NCI-H82 treated with DMSO at 0.1 percent for 48 hours (cell line): ENCODE measurements around the gene OTX2.
A peak's percentile ranks its signal among the peaks of the same experiment; 100 is the strongest.

Experiments used
- DNase-seq: peaks from one replicate; lab custom pipeline; 2025; ENCODE audit not compliant: unreplicated experiment; lab: John Stamatoyannopoulos, UW

Gene OTX2

GRCh38 chr14:56812364-56813141, 2.3 kb upstream of the OTX2 start:
- DNase-seq, result peak; percentile 99

- peak; percentile 99 for DNase-seq
These were observed 1.5 kb upstream of the OTX2 start for GRCh38 chr14:56811593-56812363.

- DNase-seq, result peak; percentile 97
These were observed 735 bp upstream of the OTX2 start for GRCh38 chr14:56810836-56811592.

GRCh38 chr14:56809270-56810146, 771 bp downstream of the OTX2 start:
- DNase-seq, result no peak

- peak; percentile 93 for DNase-seq
These were observed 1.7 kb downstream of the OTX2 start for GRCh38 chr14:56808383-56809269.

GRCh38 chr14:56808110-56808382, 2.2 kb downstream of the OTX2 start:
- no peak for DNase-seq

GRCh38 chr14:56807386-56808109, 2.7 kb downstream of the OTX2 start:
- no peak for DNase-seq

GRCh38 chr14:56806760-56807159, 3.5 kb downstream of the OTX2 start:
- DNase-seq, result peak; percentile 80

GRCh38 chr14:56805992-56806727, 4.1 kb downstream of the OTX2 start:
- DNase-seq, result peak; percentile 95

GRCh38 chr14:56805201-56805991, 4.9 kb downstream of the OTX2 start:
- no peak for DNase-seq

GRCh38 chr14:56803816-56804535, 6.3 kb downstream of the OTX2 start:
- DNase-seq, result no peak

- no peak for DNase-seq
These were observed 8.4 kb downstream of the OTX2 start for GRCh38 chr14:56801920-56802319.

- no peak for DNase-seq
These were observed 11.0 kb downstream of the OTX2 start for GRCh38 chr14:56799343-56799645.

- DNase-seq, result peak; percentile 84
These were observed 11.6 kb downstream of the OTX2 start for GRCh38 chr14:56798447-56799342.

- no peak for DNase-seq
These were observed 12.5 kb downstream of the OTX2 start for GRCh38 chr14:56797569-56798446.
